ENCODE results near the gene CDH26. TPM values are rescaled to one million over a fixed set of nuclear protein-coding genes. Genes with fewer than 3 reads are reported as not detected.

The CDH26 gene
- total and polyA plus RNA-seq, 9 of the 15 experiments (the other 6 are each of a cell fraction or from before 2014, with no cell fraction given): 0.07 to 0.13 (median 0.10) TPM; not detected in 4

GRCh38 chr20:60016406-60016805, 58.2 kb downstream of the CDH26 start:
- Histone ChIP-seq H3K36me3 (ENCODE audit: control insufficient read depth, insufficient read depth, low read length) (no peaks in the 10 kb centered on the region), H3K9me3 (replicated peaks; ENCODE audit: control insufficient read depth, insufficient read depth, low read depth, low read length) (no peaks in the 10 kb centered on the region), H4K20me1 (replicated peaks; ENCODE audit: control insufficient read depth, insufficient read depth, low read length) (no peaks in the 10 kb centered on the region), H2AFZ (ENCODE audit: low read depth, low read length) (no peak overlapping the region), H3K4me3 (no peak overlapping the region), H3K4me2 (ENCODE audit: insufficient read depth, low read length) (no peak overlapping the region), H3K79me2 (ENCODE audit: control insufficient read depth, insufficient read depth, low read length) (no peaks in the 10 kb centered on the region), H3K9ac (ENCODE audit: insufficient read depth in 1 of 2, low read depth in 2 of 2, low read length in 2 of 2) (no peak overlapping the region), H3K9me1 (ENCODE audit: control insufficient read depth, insufficient read depth, low read length) (no peaks in the 10 kb centered on the region), H3K27me3 (ENCODE audit: control insufficient read depth in 2 of 2, insufficient read depth in 2 of 2, low read length in 2 of 2) (peaks cover 0 to 10% of the 10 kb centered on the region in 2 experiments; a peak in 2 of 5 replicates), H3K4me1 (replicated peaks in 1 of 2; ENCODE audit: control insufficient read depth in 2 of 2, insufficient read depth in 2 of 2, low read length in 2 of 2) (no peaks in the 10 kb centered on the region), H3K27ac (ENCODE audit: extremely low read depth, low read depth, low read length) (no peak overlapping the region)
- DNase-seq (ENCODE audit: extremely low read depth in 1 of 4, low spot score in 3 of 4) (no peak), ATAC-seq (no peak), FAIRE-seq (no peak)
- in situ Hi-C loops (cut with MboI): no loop called here
- ChIA-PET POLR2A (no interaction called here), CTCF (ENCODE audit: low intra/inter-chr PET ratio) (no interaction called here)
- no TSS peak for BruUV-seq (replicated peaks)
- no peak for TF ChIP-seq FOXJ3 (CRISPR knock-in tag; IDR thresholded peaks at IDR 0.05)
- no peak for TF ChIP-seq ZNF124 (CRISPR knock-in tag; IDR thresholded peaks at IDR 0.05)
- no peak for TF ChIP-seq ZNF133 (CRISPR knock-in tag; IDR thresholded peaks at IDR 0.05)
- no peak for TF ChIP-seq ZNF3 (CRISPR knock-in tag; IDR thresholded peaks at IDR 0.05)
- no peak for TF ChIP-seq KHSRP (IDR thresholded peaks at IDR 0.05)
- no peak for TF ChIP-seq RAD51 (IDR thresholded peaks at IDR 0.05; ENCODE audit: borderline replicate concordance, low read depth)
- no peak for TF ChIP-seq ZNF263 (CRISPR knock-in tag; IDR thresholded peaks at IDR 0.05; ENCODE audit: borderline replicate concordance)
- TF ChIP-seq ZNF79 (CRISPR knock-in tag; IDR thresholded peaks at IDR 0.05; ENCODE audit: low read depth): no peak
- no peak for TF ChIP-seq ZKSCAN8 (CRISPR knock-in tag; IDR thresholded peaks at IDR 0.05)
- TF ChIP-seq SLC30A9 (CRISPR knock-in tag; IDR thresholded peaks at IDR 0.05): no peak
- TF ChIP-seq E2F6 (IDR thresholded peaks at IDR 0.05; ENCODE audit: borderline replicate concordance in 1 of 2, extremely low read depth in 1 of 2, insufficient read depth in 1 of 2, insufficient read length in 1 of 2, low read depth in 1 of 2, low read length in 1 of 2, poor library complexity in 1 of 2, severe bottlenecking in 1 of 2): no peak
- no peak for TF ChIP-seq ZNF274 (IDR thresholded peaks at IDR 0.05; ENCODE audit: borderline replicate concordance, low read depth, low read length)
- TF ChIP-seq CTBP1 (IDR thresholded peaks at IDR 0.05; ENCODE audit: borderline replicate concordance): no peak
- intact Hi-C loops (cut with micrococcal nuclease): no loop called here
